ENCODE results near the gene SERGEF.

SERGEF gene

DNA sequence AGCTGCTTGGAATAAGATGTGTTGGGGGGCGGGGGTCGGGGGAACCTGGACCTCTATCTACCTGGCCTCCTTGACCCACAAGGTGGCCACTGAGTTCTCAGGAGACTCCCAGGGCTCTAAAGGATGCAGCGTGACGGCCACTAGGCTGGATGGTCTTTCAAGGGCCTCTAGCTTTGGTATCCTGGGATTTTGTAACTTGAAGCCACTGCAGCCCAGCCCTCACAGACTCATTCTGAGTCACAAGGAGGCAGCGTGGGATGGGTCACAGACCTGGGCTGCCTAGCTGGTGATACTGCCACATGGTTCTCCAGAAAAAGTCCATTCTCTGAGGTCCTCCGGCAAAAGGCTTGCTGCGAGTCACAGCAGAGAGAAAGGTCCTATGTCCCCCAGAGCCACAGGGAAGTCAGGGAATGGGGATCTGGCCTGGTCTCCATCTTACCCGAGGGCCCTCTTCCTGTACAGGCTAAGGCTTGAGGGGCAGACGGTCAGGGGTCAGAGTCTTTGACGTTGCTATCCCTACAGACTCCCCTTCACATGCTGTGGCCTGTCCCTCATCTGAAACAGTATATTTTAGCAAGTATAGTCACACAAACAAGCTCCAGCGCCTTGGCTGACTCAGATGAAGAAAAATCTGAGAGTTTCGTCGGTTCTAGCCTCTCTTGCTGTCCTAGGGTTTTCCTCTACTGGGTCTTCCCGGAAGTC, 225.9 kb downstream of the SERGEF start:
- Histone ChIP-seq H3K27me3 (replicated peaks; ENCODE audit: control insufficient read depth, insufficient read depth, low read length) (no peaks in the 10 kb centered on the region), H3K4me3 (replicated peaks; ENCODE audit: low read depth, low read length) (no peak overlapping the region), H3K36me3 (ENCODE audit: control insufficient read depth, insufficient read depth, low read length) (no peaks in the 10 kb centered on the region)
- TF ChIP-seq, protein P1, sequence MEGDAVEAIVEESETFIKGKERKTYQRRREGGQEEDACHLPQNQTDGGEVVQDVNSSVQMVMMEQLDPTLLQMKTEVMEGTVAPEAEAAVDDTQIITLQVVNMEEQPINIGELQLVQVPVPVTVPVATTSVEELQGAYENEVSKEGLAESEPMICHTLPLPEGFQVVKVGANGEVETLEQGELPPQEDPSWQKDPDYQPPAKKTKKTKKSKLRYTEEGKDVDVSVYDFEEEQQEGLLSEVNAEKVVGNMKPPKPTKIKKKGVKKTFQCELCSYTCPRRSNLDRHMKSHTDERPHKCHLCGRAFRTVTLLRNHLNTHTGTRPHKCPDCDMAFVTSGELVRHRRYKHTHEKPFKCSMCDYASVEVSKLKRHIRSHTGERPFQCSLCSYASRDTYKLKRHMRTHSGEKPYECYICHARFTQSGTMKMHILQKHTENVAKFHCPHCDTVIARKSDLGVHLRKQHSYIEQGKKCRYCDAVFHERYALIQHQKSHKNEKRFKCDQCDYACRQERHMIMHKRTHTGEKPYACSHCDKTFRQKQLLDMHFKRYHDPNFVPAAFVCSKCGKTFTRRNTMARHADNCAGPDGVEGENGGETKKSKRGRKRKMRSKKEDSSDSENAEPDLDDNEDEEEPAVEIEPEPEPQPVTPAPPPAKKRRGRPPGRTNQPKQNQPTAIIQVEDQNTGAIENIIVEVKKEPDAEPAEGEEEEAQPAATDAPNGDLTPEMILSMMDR (IDR thresholded peaks at IDR 0.05; ENCODE audit: insufficient read depth, low read length, poor library complexity, severe bottlenecking): no peak
- DNase-seq (ENCODE audit: extremely low read depth, insufficient read length): no peak

- TF ChIP-seq, protein P1 (IDR thresholded peaks at IDR 0.05; ENCODE audit: insufficient read depth, low read length, poor library complexity, severe bottlenecking): no peak
- H3K4me3 ChIP-seq (replicated peaks; ENCODE audit: low read depth, low read length): no peak overlapping the region
- DNase-seq (ENCODE audit: extremely low read depth, insufficient read length): no peak
- H3K27me3 ChIP-seq (replicated peaks; ENCODE audit: control insufficient read depth, insufficient read depth, low read length): no peaks in the 10 kb centered on the region
- H3K36me3 ChIP-seq (ENCODE audit: control insufficient read depth, insufficient read depth, low read length): no peaks in the 10 kb centered on the region
These were observed 229.0 kb downstream of the SERGEF start for GRCh38 chr11:17783878-17784277.

- Histone ChIP-seq H3K36me3 (ENCODE audit: control insufficient read depth, insufficient read depth, low read length) (no peaks in the 10 kb centered on the region), H3K27me3 (replicated peaks; ENCODE audit: control insufficient read depth, insufficient read depth, low read length) (no peaks in the 10 kb centered on the region), H3K4me3 (replicated peaks; ENCODE audit: low read depth, low read length) (no peak overlapping the region)
- DNase-seq (ENCODE audit: extremely low read depth, insufficient read length): no peak
- TF ChIP-seq, protein P1 (IDR thresholded peaks at IDR 0.05; ENCODE audit: insufficient read depth, low read length, poor library complexity, severe bottlenecking): no peak
These were observed 230.1 kb downstream of the SERGEF start for GRCh38 chr11:17782603-17783337.

DNA sequence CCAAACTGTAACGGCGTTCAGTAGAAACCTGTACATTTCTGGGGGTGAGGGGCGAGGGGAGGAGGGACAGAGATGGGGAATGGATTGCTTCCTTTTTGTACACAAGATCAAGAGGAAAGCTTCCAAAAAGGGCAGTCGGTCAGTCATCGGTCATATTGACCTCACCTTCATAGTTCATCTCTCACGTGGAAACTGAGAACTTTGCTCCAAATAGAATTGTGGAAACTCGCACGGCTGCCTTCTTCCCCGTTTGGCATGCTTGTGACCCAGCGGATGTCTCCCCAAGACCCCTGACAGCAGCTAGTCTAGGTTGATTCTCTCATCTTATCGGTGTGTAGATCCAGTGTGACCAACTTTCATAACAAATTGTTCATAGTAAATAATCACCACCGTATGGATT, 230.7 kb downstream of the SERGEF start:
- no peak overlapping the region for H3K4me3 ChIP-seq (replicated peaks; ENCODE audit: low read depth, low read length)
- H3K36me3 ChIP-seq (ENCODE audit: control insufficient read depth, insufficient read depth, low read length): no peaks in the 10 kb centered on the region
- H3K27me3 ChIP-seq (replicated peaks; ENCODE audit: control insufficient read depth, insufficient read depth, low read length): no peaks in the 10 kb centered on the region
- DNase-seq (ENCODE audit: extremely low read depth, insufficient read length): no peak
- TF ChIP-seq, protein P1 (IDR thresholded peaks at IDR 0.05; ENCODE audit: insufficient read depth, low read length, poor library complexity, severe bottlenecking): no peak

DNA sequence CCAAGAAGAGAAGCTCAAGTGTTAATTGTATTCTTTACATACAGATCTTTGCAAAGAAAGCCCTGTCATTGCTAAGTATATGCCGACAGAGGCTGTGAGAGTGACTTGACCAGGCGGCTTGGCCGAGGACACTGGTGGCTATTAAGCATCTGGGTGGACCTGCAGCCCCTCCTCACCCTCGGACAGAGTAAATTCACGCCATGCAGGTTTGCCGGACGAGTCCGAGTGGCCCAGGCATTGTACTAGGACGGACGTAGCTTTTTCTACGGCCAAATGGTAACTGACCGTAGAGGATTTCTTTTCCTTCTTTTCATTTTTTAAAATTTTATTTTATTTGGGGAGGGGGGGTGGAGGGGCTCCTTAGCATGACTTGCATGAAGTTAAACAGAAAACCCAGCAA, 231.2 kb downstream of the SERGEF start:
- no peak for DNase-seq (ENCODE audit: extremely low read depth, insufficient read length)
- H3K4me3 ChIP-seq (replicated peaks; ENCODE audit: low read depth, low read length): no peak overlapping the region
- no peaks in the 10 kb centered on the region for H3K36me3 ChIP-seq (ENCODE audit: control insufficient read depth, insufficient read depth, low read length)
- TF ChIP-seq, protein P1 (IDR thresholded peaks at IDR 0.05; ENCODE audit: insufficient read depth, low read length, poor library complexity, severe bottlenecking): no peak
- H3K27me3 ChIP-seq (replicated peaks; ENCODE audit: control insufficient read depth, insufficient read depth, low read length): no peaks in the 10 kb centered on the region
